Fibroblast of lung (primary cell): ENCODE results near the gene C19orf81. TPM values are rescaled to one million over a fixed set of nuclear protein-coding genes. Genes with fewer than 3 reads are reported as not detected.

Source experiments
- DNase-seq, 2 donors: peaks; one replicate each; pipeline versions ENCODE4 v3.0.0 to v3.0.0-alpha.2; 2010; ENCODE audit warnings: low read depth in 2 of 2
- H2AFZ ChIP-seq: 2 replicates; pipeline ENCODE4 v1.5.1; 2012; ENCODE audit warnings: low read length, control low read depth, inconsistent platforms
- H3K27ac ChIP-seq: 2 replicates; pipeline ENCODE4 v1.5.1; 2011; ENCODE audit warnings: low read length, control low read depth; ENCODE audit not compliant: insufficient read depth
- H3K27me3 ChIP-seq: 2 replicates; pipeline ENCODE4 v1.5.1; 2011; ENCODE audit warnings: mild to moderate bottlenecking, low read length; ENCODE audit not compliant: control insufficient read depth, insufficient read depth
- H3K36me3 ChIP-seq: 2 replicates; pipeline ENCODE4 v1.5.1; 2011; ENCODE audit warnings: low read length; ENCODE audit not compliant: control insufficient read depth, insufficient read depth
- H3K4me1 ChIP-seq: 2 replicates; pipeline ENCODE4 v1.5.1; 2011; ENCODE audit warnings: low read length; ENCODE audit not compliant: control insufficient read depth, insufficient read depth; ENCODE audit errors: extremely low read depth
- H3K4me2 ChIP-seq: 2 replicates; pipeline ENCODE4 v1.5.1; 2011; ENCODE audit warnings: low read length, control low read depth; ENCODE audit not compliant: insufficient read depth; ENCODE audit errors: extremely low read depth
- H3K4me3 ChIP-seq, 4 experiments: fragments of 200-600 bp in 1 of 4; sonication (generic) in 1 of 4; replicated peaks in 1 of 4; 2 replicates each; pipeline ENCODE4 v1.5.1; 2011 to 2016; ENCODE audit warnings: low read length in 4 of 4, low read depth in 3 of 4, mild to moderate bottlenecking in 3 of 4, control low read depth in 2 of 4, inconsistent platforms in 1 of 4, mixed read lengths in 1 of 4; ENCODE audit not compliant: insufficient read depth in 1 of 4; ENCODE audit errors: control extremely low read depth in 1 of 4
- H3K79me2 ChIP-seq: 2 replicates; pipeline ENCODE4 v1.5.1; 2012; ENCODE audit warnings: mild to moderate bottlenecking, low read length, inconsistent platforms; ENCODE audit not compliant: control insufficient read depth, insufficient read depth
- H3K9ac ChIP-seq: 2 replicates; pipeline ENCODE4 v1.5.1; 2011; ENCODE audit warnings: mild to moderate bottlenecking, low read length, control low read depth; ENCODE audit not compliant: insufficient read depth
- H3K9me3 ChIP-seq: 2 replicates; pipeline ENCODE4 v1.5.1; 2012; ENCODE audit warnings: low read depth, low read length; ENCODE audit not compliant: control insufficient read depth, insufficient read depth
- H4K20me1 ChIP-seq: 2 replicates; pipeline ENCODE4 v1.5.1; 2011; ENCODE audit warnings: low read length; ENCODE audit not compliant: control insufficient read depth, insufficient read depth; ENCODE audit errors: extremely low read depth
- EZH2 ChIP-seq: IDR thresholded peaks from 2 replicates; pipeline ENCODE4 v1.5.1; 2012; ENCODE audit warnings: low read length, control low read depth, mild to moderate bottlenecking; ENCODE audit errors: missing control alignments
- polyA plus RNA-seq, 2 donors: library from polyadenylated mRNA; depleted of rRNA in 1 of 2; stranded (reverse) in 1 of 2; unstranded in 1 of 2; fragments of >200 nt; gene quantifications; 2 replicates each; pipeline ENCODE4 v1.2.1, GENCODE V29; 2011 to 2012; ENCODE audit warnings: missing spikeins in 1 of 2
- total RNA-seq: library from RNA; depleted of rRNA; stranded (reverse); fragments of >200 nt; gene quantifications from 2 replicates; pipeline ENCODE4 v1.2.1, GENCODE V29; 2014
- TF ChIP-seq, protein P1 (sequence below), 2 donors: IDR thresholded peaks in 1 of 2; conservative IDR thresholded peaks in 1 of 2; 1 replicate in 1 of 2; 2 replicates in 1 of 2; pipeline ENCODE4 v1.5.1; 2011 to 2012; ENCODE audit warnings: low read length in 2 of 2, control low read depth in 1 of 2, inconsistent platforms in 1 of 2, low read depth in 1 of 2, mild to moderate bottlenecking in 1 of 2

C19orf81 gene
- total and polyA plus RNA-seq, 2 donors (not counting 1 experiment from before 2014, with no cell fraction given): not detected

GRCh38 chr19:50645107-50645506, 4.1 kb upstream of the C19orf81 start:
- no peak for TF ChIP-seq EZH2
- TF ChIP-seq, protein P1, sequence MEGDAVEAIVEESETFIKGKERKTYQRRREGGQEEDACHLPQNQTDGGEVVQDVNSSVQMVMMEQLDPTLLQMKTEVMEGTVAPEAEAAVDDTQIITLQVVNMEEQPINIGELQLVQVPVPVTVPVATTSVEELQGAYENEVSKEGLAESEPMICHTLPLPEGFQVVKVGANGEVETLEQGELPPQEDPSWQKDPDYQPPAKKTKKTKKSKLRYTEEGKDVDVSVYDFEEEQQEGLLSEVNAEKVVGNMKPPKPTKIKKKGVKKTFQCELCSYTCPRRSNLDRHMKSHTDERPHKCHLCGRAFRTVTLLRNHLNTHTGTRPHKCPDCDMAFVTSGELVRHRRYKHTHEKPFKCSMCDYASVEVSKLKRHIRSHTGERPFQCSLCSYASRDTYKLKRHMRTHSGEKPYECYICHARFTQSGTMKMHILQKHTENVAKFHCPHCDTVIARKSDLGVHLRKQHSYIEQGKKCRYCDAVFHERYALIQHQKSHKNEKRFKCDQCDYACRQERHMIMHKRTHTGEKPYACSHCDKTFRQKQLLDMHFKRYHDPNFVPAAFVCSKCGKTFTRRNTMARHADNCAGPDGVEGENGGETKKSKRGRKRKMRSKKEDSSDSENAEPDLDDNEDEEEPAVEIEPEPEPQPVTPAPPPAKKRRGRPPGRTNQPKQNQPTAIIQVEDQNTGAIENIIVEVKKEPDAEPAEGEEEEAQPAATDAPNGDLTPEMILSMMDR (conservative IDR thresholded peaks at IDR 0.05 in 1 of 2, IDR thresholded peaks at IDR 0.05 in 1 of 2; ENCODE audit: low read depth in 1 of 2, low read length in 2 of 2): no peak
- Histone ChIP-seq H3K36me3 (no peaks in the 10 kb centered on the region), H3K4me2 (no peak overlapping the region), H3K27me3 (no peaks in the 10 kb centered on the region), H3K9me3 (no peaks in the 10 kb centered on the region), H3K4me3 (no peak overlapping the region), H3K27ac (no peak overlapping the region), H4K20me1 (no peaks in the 10 kb centered on the region), H3K4me1 (no peaks in the 10 kb centered on the region), H3K79me2 (no peaks in the 10 kb centered on the region), H2AFZ (no peak overlapping the region), H3K9ac (no peak overlapping the region)
- DNase-seq: no peak

GRCh38 chr19:50646074-50646807, 3.0 kb upstream of the C19orf81 start:
- no peaks in the 10 kb centered on the region for H3K9me3 ChIP-seq
- no peaks in the 10 kb centered on the region for H4K20me1 ChIP-seq
- no peak overlapping the region for H3K4me3 ChIP-seq
- H3K9ac ChIP-seq: no peak overlapping the region
- H3K4me2 ChIP-seq: no peak overlapping the region
- H2AFZ ChIP-seq: no peak overlapping the region
- H3K79me2 ChIP-seq: no peaks in the 10 kb centered on the region
- H3K27ac ChIP-seq: no peak overlapping the region
- H3K36me3 ChIP-seq: no peaks in the 10 kb centered on the region
- no peaks in the 10 kb centered on the region for H3K27me3 ChIP-seq
- H3K4me1 ChIP-seq: no peaks in the 10 kb centered on the region
- TF ChIP-seq, protein P1 (conservative IDR thresholded peaks at IDR 0.05 in 1 of 2, IDR thresholded peaks at IDR 0.05 in 1 of 2; ENCODE audit: low read depth in 1 of 2, low read length in 2 of 2): no peak
- TF ChIP-seq EZH2: no peak
- DNase-seq: peak; percentile 25 to 26

- H3K9me3 ChIP-seq: no peaks in the 10 kb centered on the region
- TF ChIP-seq EZH2: no peak
- TF ChIP-seq, protein P1 (conservative IDR thresholded peaks at IDR 0.05 in 1 of 2, IDR thresholded peaks at IDR 0.05 in 1 of 2; ENCODE audit: low read depth in 1 of 2, low read length in 2 of 2): no peak
- no peak overlapping the region for H3K9ac ChIP-seq
- H3K4me2 ChIP-seq: no peak overlapping the region
- no peaks in the 10 kb centered on the region for H3K36me3 ChIP-seq
- no peak for DNase-seq
- H3K4me3 ChIP-seq: no peak overlapping the region
- no peaks in the 10 kb centered on the region for H3K79me2 ChIP-seq
- H3K27me3 ChIP-seq: no peaks in the 10 kb centered on the region
- no peaks in the 10 kb centered on the region for H3K4me1 ChIP-seq
- no peak overlapping the region for H2AFZ ChIP-seq
- H3K27ac ChIP-seq: no peak overlapping the region
- H4K20me1 ChIP-seq: no peaks in the 10 kb centered on the region
Observed at GRCh38 chr19:50647879-50648615, 1.2 kb upstream of the C19orf81 start.
